Heart left ventricle (tissue), 13 donors: ENCODE measurements around the gene LSAMP.

Experiments used
- CTCF ChIP-seq, 12 donors: fragments of 200-600 bp; sonication (generic) in 4 of 12; IDR thresholded peaks; one replicate each; pipeline versions ENCODE4 v1.5.0 to v1.8.0; 2018 to 2022; ENCODE audit warnings: antibody characterized with exemption in 12 of 12, mild to moderate bottlenecking in 5 of 12
- POLR2A ChIP-seq, 2 donors: fragments of 450-650 bp; IDR thresholded peaks; one replicate each; pipeline ENCODE4 v1.6.1; 2017; ENCODE audit warnings: antibody characterized with exemption in 2 of 2, mild to moderate bottlenecking in 2 of 2, moderate library complexity in 2 of 2
- donor health status: ischemic (EF 13 %, LVEDD 7.1; RV severe dilation, severe dysfunction).
- donor health status: DM: no; HTN: yes; CAD: no.
- donor health status: DM: no; HTN: no; CAD: no.
- donor health status: ischemic (EF 25% LVEDD 6.9; RV normal size, moderate dysfunction).
- donor health status: ischemic (EF 25% LVEDD 5.7; RV mildly dilated, moderate dysfunction).
- donor health status: ischemic (EF 35%, LVEDD 5.7; RV mildly dilated, moderate dysfunction).
- donor health status: nonischemic (EF 11% LVEDD 7.7; RV severe dilation, severe dysfunction).
- donor health status: DM: yes; HTN: yes; CAD: no.
- donor health status: PGD.
- donor health status: ischemic (EF 29% LVEDD 5.4; RV normal size, mild dysfunction).
- donor health status: nonischemic (EF 23%, LVEDD 6.1; RV moderate dilation, normal function).

- TF ChIP-seq CTCF (IDR thresholded peaks at IDR 0.05) (no peak), POLR2A (IDR thresholded peaks at IDR 0.05) (no peak)
Observed at GRCh38 chr3:115968871-115969270, 476.4 kb downstream of the LSAMP start.
